H1 (cell line): ENCODE data around the gene CPA4. TPM values are rescaled to one million over a fixed set of nuclear protein-coding genes. Genes with fewer than 3 reads are reported as not detected.

Experiments used
- ASH2L ChIP-seq: fragments of 200-600, 300-600 bp; sonication (generic); IDR thresholded peaks from one replicate; pipeline ENCODE4 v1.7.1; 2017; ENCODE audit warnings: low read length
- BACH1 ChIP-seq: IDR thresholded peaks from 2 replicates; pipeline ENCODE4 v1.6.1; 2012; ENCODE audit warnings: low read length, improper control_type of control experiment
- BCL11A ChIP-seq, 2 experiments: IDR thresholded peaks; one replicate each; pipeline ENCODE4 v1.6.1; 2011; ENCODE audit warnings: low read depth in 2 of 2, low read length in 2 of 2, mild to moderate bottlenecking in 2 of 2
- CEBPB ChIP-seq: IDR thresholded peaks from 2 replicates; pipeline ENCODE4 v1.6.1; 2012; ENCODE audit warnings: low read depth, low read length
- RAD21 ChIP-seq, 2 experiments: IDR thresholded peaks in 1 of 2; conservative IDR thresholded peaks in 1 of 2; 2 replicates each; pipeline ENCODE4 v1.6.1; 2011; ENCODE audit warnings: low read depth in 2 of 2, low read length in 2 of 2, improper control_type of control experiment in 1 of 2, inconsistent platforms in 1 of 2, mild to moderate bottlenecking in 1 of 2, moderate library complexity in 1 of 2
- SP2 ChIP-seq: IDR thresholded peaks from 2 replicates; pipeline ENCODE4 v1.6.1; 2012; ENCODE audit warnings: mild to moderate bottlenecking, low read length, inconsistent platforms
- SRF ChIP-seq: IDR thresholded peaks from 2 replicates; pipeline ENCODE4 v1.6.1; 2011; ENCODE audit warnings: mild to moderate bottlenecking, low read depth, low read length, moderate library complexity
- TAF7 ChIP-seq: optimal IDR thresholded peaks from 2 replicates; pipeline ENCODE3; 2011; ENCODE audit warnings: low read depth, mild to moderate bottlenecking, inconsistent platforms, low read length, moderate library complexity, borderline replicate concordance
- polyA plus RNA-seq, 7 experiments: library from polyadenylated mRNA; depleted of rRNA in 3 of 7; stranded (reverse) in 5 of 7; unstranded in 2 of 7; fragments of >200 nt in 5 of 7; fragments of 200-250 nt in 2 of 7; gene quantifications; 1 replicate in 5 of 7; 2 replicates in 1 of 7; 4 replicates in 1 of 7; pipeline versions ENCODE4 v1.2.1 to v1.2.3, GENCODE V29; 2011 to 2013; ENCODE audit warnings: missing spikeins in 2 of 7, mixed read lengths in 2 of 7
- total RNA-seq: library from RNA; stranded (reverse); fragmentation: NEBNext Ultra II Directional; extraction: Animal tissue kit (Norgen Biotek cat#: 25700); gene quantifications from 2 replicates; pipeline ENCODE4 v1.2.1, GENCODE V29; 2021

CPA4 gene
- total and polyA plus RNA-seq, 2 of the 8 experiments (the other 6 are each of a cell fraction or from before 2014, with no cell fraction given) = 0.03 TPM; not detected in 1

- no peak for TF ChIP-seq SP2
- no peak for TF ChIP-seq TAF7
- TF ChIP-seq ASH2L = no peak
- no peak for TF ChIP-seq RAD21 (IDR thresholded peaks at IDR 0.05 in 1 of 2, conservative IDR thresholded peaks at IDR 0.05 in 1 of 2; ENCODE audit: low read depth in 2 of 2, low read length in 2 of 2)
- no peak for TF ChIP-seq CEBPB
- no peak for TF ChIP-seq SRF
- TF ChIP-seq BCL11A (IDR thresholded peaks at IDR 0.05; ENCODE audit: low read depth in 2 of 2, low read length in 2 of 2) = no peak
- TF ChIP-seq BACH1 = no peak
Observed at GRCh38 chr7:130281260-130281659, 11.7 kb upstream of the CPA4 start (continued).
